ENCODE results near the gene AFAP1. TPM values are rescaled to one million over a fixed set of nuclear protein-coding genes. Genes with fewer than 3 reads are reported as not detected.

The AFAP1 gene
- total RNA-seq, 2 donors from 2014 or later, result 9.6 to 35.3 TPM

- H3K27me3 ChIP-seq, result no peaks in the 10 kb centered on the region
- H3K36me3 ChIP-seq (replicated peaks in 1 of 2; ENCODE audit: insufficient read depth in 1 of 2, low read depth in 2 of 2), result no peaks in the 10 kb centered on the region
- WGBS, 2 donors, result 0 to 1% methylated on average over 5 to 70 of the region's 75 CpGs
- H3K27ac ChIP-seq, result peak overlapping the region; percentile 80 to 89 (median 88)
- DNase-seq (peak; percentile 28 to 51 (median 38)), ATAC-seq (peak; percentile 44)
- intact Hi-C loops (cut with DNase I), result no loop called here
- no peak for TF ChIP-seq CTCF (IDR thresholded peaks at IDR 0.05)
- TF ChIP-seq POLR2A (IDR thresholded peaks at IDR 0.05), result peak in 1 of 3 donors; percentile 12
- H3K4me1 ChIP-seq, result peaks cover 24% of the 10 kb centered on the region
- no peaks in the 10 kb centered on the region for H3K9me3 ChIP-seq
- H3K4me3 ChIP-seq, result peak overlapping the region; percentile 84 to 85
These were observed 868 bp downstream of the AFAP1 start for GRCh38 chr4:7938609-7939376.

GRCh38 chr4:7938266-7938608 is 1.4 kb downstream of the AFAP1 start:
- H3K4me1 ChIP-seq, result peaks cover 24% of the 10 kb centered on the region
- DNase-seq, result no peak
- peak overlapping the region in 2 of 4 donors; percentile 87 to 89 for H3K27ac ChIP-seq
- TF ChIP-seq POLR2A (IDR thresholded peaks at IDR 0.05) (no peak), CTCF (IDR thresholded peaks at IDR 0.05) (no peak)
- no peaks in the 10 kb centered on the region for H3K9me3 ChIP-seq
- H3K4me3 ChIP-seq, result no peak overlapping the region
- ATAC-seq, result no peak
- 26 to 31% methylated on average over 5 to 6 of the region's 6 CpGs for WGBS, 2 donors
- no peaks in the 10 kb centered on the region for H3K36me3 ChIP-seq (replicated peaks in 1 of 2; ENCODE audit: insufficient read depth in 1 of 2, low read depth in 2 of 2)
- intact Hi-C loops (cut with DNase I), result no loop called here
- H3K27me3 ChIP-seq, result no peaks in the 10 kb centered on the region

- no peaks in the 10 kb centered on the region for H3K36me3 ChIP-seq (replicated peaks in 1 of 2; ENCODE audit: insufficient read depth in 1 of 2, low read depth in 2 of 2)
- no peak overlapping the region for H3K27ac ChIP-seq
- H3K27me3 ChIP-seq, result no peaks in the 10 kb centered on the region
- no peak for DNase-seq
- intact Hi-C loops (cut with DNase I), result no loop called here
- H3K4me1 ChIP-seq, result peaks cover 24% of the 10 kb centered on the region
- no peak overlapping the region for H3K4me3 ChIP-seq
- TF ChIP-seq POLR2A (IDR thresholded peaks at IDR 0.05), result no peak
- no peak for TF ChIP-seq CTCF (IDR thresholded peaks at IDR 0.05)
- no peaks in the 10 kb centered on the region for H3K9me3 ChIP-seq
- 82 to 86% methylated on average over 2 of the region's 2 CpGs for WGBS, 2 donors
- no peak for ATAC-seq
These were observed 2.7 kb downstream of the AFAP1 start for GRCh38 chr4:7937006-7937405.

GRCh38 chr4:7933651-7934510 is 5.8 kb downstream of the AFAP1 start:
- no peak overlapping the region for H3K27ac ChIP-seq
- ATAC-seq (no peak), DNase-seq (no peak)
- 79 to 83% methylated on average over 14 of the region's 14 CpGs for WGBS, 2 donors
- no peak for TF ChIP-seq POLR2A (IDR thresholded peaks at IDR 0.05)
- no peak for TF ChIP-seq CTCF (IDR thresholded peaks at IDR 0.05)
- intact Hi-C loops (cut with DNase I), result no loop called here
- H3K4me1 ChIP-seq, result peaks cover 31% of the 10 kb centered on the region
- no peaks in the 10 kb centered on the region for H3K27me3 ChIP-seq
- H3K4me3 ChIP-seq, result no peak overlapping the region
- no peaks in the 10 kb centered on the region for H3K36me3 ChIP-seq (replicated peaks in 1 of 2; ENCODE audit: insufficient read depth in 1 of 2, low read depth in 2 of 2)
- no peaks in the 10 kb centered on the region for H3K9me3 ChIP-seq
